CD4-positive, alpha-beta T cell treated with Interleukin-6 for 4 hours (primary cell): ENCODE data around the gene SMS.
A peak's percentile ranks its signal among the peaks of the same experiment; 100 is the strongest.
"Not testable (repeated sequence)": the region's sequence is repeated elsewhere in the genome, so short reads cannot be mapped to it uniquely, and the experiment has no call there.

Source experiments
- DNase-seq: peaks from one replicate; pipeline ENCODE4 v3.0.0-alpha.2; 2020; ENCODE audit warnings: mixed read lengths

Gene SMS

GRCh38 chrX:21940356-21940829 lies at the start of gene SMS:
TSS of gene SMS (plus strand) at chrX:21940709. CDS start at chrX:21940825, 116 bp downstream.
- peak; percentile 66 for DNase-seq

DNA sequence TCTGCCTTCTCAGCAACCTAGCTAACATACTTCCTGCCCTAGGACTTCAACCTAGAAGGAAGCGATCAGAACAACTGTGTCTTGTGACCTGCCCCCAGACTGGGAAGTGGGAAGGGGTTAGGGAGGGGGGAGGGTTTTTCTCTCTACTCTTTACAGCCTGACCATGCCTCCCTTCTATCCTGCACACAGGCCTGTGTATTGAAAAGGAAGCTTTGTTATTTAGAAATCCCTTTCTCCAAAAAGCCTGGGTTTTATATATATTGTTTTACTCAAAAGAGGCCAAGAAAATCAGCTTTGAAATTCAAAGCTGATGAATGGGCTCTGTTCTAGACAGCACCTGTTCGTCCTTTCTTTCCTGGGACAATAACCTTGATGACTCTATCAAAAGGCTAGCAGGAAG lies 35.2 kb upstream of the SMS start:
- DNase-seq, result no peak

- no peak for DNase-seq
Observed at GRCh38 chrX:21905953-21906352, 34.6 kb upstream of the SMS start.

DNA sequence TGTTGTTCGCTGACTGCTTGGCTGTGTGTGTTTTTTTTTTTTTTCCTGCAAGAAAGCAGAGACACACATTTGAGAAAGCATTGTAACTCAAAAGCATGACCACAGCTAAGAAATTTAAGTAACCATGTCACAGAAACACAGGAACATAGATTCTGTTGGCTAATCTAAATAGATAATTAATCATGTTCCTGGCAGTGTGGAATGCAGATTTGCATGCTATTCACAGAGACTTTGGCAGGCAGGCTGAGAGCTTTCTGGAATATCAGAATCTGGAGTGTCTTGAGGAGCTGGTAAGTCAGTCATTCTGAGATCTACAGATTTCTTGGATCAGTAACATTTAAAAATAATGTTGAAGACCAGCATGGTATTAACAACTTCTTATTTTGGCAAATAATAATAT lies 33.2 kb upstream of the SMS start:
- DNase-seq, result no peak

- DNase-seq, result no peak
Observed at GRCh38 chrX:21911481-21911880, 29.0 kb upstream of the SMS start.

- no peak for DNase-seq
Observed at GRCh38 chrX:21912220-21912619, 28.3 kb upstream of the SMS start.

- DNase-seq, result no peak
Observed at GRCh38 chrX:21912989-21913388, 27.5 kb upstream of the SMS start.

GRCh38 chrX:21926116-21926515 lies 14.4 kb upstream of the SMS start:
- DNase-seq, result no peak

DNA sequence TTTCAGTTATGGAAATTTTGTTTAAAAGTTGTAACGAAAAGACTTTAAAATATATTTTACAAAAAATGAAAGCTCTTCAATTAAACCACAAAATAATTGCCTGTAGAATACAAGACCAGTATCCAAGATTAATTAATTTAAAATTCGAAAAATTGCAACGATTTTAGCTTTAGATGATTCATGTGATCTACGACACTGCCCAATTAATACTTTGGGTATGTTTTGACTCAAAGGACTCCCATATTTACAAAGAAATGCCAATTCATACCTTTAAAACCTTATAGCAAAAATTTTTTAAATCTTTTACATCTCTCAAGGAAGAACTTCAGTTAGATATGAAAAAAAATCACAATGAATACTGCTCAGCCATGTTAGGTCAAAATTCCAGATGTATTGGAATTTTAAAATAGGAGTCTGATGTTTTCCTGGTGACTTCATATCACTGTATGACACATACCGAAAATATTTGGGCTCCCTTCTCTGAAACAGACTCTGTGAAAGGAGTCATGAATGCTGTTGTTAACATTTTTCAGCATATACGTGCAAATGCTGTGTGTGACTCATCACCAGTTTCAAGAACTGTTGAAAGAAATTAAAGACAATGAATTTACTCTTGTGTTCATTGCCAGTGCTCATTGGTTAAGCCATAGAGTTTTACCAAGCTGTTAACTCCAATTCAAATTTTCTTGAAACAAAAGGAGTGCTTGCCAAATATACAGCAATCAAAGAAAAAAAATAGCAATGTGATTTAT lies 13.8 kb upstream of the SMS start:
- no peak for DNase-seq

DNA sequence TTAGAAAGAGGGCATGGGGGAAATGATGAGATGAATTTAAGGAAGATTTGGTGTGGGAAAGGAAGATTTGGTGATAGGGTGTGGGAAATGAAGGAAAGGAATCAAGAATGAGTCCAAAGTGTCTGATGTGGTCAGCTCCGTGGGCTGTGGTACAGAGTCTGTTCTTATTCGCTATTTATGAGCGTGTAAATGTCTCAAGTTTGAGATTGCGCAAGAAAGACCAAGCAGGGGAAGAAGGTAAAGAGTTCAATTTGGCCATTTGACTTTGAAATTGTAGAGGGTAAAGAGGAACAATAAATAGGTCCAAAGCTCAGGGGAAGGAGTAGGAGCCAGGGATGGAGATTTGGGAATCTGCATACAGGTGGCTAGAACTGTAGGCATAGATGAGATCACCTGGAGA lies 11.3 kb upstream of the SMS start:
- DNase-seq, result no peak

DNA sequence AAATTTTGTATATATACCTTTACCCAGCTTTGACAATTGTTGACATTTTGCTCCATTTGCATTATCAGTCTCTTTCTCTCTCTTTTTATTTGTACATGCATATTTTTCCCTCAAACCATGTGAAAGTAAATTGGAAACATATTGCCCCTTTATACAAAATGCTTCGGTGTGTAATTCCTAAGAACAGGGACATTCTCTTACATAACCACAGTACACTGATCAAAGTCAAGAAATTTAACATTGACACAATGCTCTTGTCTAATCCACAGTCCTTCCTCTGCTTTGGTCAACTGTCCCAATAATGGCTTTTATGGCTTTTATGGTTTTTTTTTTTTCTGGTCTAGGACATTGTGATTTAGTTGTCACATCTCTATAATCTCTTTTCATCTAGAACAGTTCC lies 9.5 kb upstream of the SMS start:
- no peak for DNase-seq

DNA sequence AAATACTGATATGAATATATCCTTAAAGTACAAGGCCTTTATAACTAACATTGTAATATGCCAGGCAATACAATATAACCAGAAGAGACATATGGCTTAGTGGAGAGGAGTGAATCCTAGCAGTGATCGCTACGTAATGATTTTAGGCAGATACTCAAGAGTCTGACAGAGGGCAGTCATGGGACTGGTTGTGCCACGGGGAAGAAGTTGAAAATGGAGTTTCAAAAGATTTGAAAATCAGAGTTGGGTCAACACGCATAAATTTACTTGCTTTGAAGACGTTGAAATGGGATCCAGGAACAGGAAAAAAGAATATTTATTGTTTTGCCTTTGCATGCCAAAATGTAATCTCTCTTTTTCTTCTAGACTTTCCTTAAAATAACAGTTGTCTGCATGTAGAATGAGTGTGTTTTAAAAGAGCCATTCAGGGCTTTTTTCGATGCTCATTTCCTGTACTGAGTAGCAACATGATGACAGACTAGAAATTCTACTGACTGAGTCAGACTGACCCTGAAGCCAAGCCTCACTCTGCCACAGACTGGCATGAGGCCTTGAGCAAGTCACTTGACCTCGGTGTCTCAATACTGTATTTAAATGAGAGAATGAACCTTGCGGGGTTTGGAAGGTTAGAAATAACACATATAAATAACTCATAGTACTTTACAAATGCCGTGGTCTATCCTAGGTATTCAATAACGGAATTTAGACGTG lies 8.1 kb upstream of the SMS start:
- DNase-seq, result no peak

DNA sequence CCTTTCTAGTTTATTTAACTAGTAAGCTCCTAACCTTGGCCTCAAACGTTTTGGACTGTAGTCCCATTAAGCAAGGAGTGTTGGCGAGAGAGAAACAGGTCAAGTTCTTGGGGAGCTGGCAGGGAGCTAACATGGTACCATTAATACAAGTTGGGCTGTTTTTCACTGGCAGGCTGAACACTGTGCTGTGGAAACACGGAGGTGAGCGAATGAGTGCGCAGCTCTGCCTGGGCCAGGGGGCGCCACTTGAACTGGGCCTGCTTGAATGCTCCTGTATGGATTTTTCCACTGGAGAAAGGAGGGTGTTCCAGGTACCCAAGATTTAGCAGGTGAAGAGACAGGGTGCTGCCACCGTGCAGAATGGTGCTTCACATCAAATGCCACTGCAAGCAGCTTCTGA lies 7.4 kb upstream of the SMS start:
- no peak for DNase-seq

- no peak for DNase-seq
Observed at GRCh38 chrX:21934414-21934813, 6.1 kb upstream of the SMS start.

- DNase-seq, result no peak
Observed at GRCh38 chrX:21939906-21940305, 603 bp upstream of the SMS start.

- DNase-seq, result no peak
Observed at GRCh38 chrX:21943460-21944135, 3.1 kb downstream of the SMS start.

- no peak for DNase-seq
Observed at GRCh38 chrX:21944136-21944615, 3.7 kb downstream of the SMS start.

- DNase-seq, result no peak
Observed at GRCh38 chrX:21946925-21947641, 6.6 kb downstream of the SMS start.

GRCh38 chrX:21947671-21948070 lies 7.2 kb downstream of the SMS start:
- no peak for DNase-seq

DNA sequence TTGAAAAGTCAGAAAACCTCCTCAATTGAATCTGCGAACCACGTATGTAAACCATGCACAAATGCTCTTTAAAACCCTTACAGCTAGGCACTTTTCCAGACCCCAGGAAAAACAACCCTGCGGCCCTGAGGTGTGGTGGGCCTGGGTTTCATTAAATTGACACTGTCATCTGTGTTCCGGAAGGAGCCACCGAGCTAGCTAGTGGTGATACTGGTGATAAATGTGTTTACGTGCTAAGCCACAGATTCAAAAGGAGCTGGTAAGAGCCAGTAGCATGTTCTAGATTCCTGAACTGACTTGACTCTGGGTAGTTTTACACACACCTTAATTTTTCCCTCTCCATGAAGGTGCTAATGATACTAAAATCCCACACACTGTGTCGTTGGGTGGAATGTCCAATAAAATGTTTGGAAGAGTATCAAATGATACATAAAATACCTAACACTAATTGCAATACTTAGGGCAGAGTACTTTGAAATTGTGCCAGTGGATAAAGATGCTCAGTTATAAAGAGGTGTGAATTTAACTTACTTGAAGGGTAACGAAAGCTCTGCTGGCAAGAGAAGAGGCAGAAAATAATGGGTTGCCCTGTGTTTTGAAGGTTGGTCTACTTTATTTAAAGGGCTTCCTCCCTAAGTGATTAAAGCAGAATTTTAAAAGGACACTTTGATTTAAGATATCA lies 8.5 kb downstream of the SMS start:
- DNase-seq, result no peak

DNA sequence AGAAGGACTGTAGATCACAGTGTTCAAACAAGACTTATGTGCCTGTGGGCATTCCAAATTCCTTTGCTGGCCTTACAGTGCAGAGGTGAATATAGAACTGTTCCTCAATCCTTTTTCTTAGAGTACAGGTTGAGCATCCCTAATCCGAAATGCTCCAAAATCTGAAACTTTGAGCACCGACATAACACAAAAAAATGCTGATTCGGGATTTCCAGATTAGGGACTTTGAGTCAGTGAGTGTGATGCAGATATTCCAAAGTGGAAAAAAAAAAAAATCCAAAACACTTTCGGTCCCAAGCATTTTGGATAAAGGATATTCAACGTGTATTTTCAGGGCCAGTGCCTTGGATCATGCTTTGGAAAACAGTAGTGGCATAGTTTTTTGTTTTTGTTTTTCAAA lies 9.2 kb downstream of the SMS start:
- no peak for DNase-seq

GRCh38 chrX:21950557-21950956 lies 10.0 kb downstream of the SMS start:
- not testable (repeated sequence) for DNase-seq
